Esophagus (tissue), 2 donors: Measurements from ENCODE around the gene MAGED4B. TPM values are rescaled to one million over a fixed set of nuclear protein-coding genes. Genes with fewer than 3 reads are reported as not detected.

Experiments used
- polyA plus RNA-seq, 2 donors: library from polyadenylated mRNA; stranded (reverse); fragments of 200-250 nt; gene quantifications; one replicate each; pipeline ENCODE4 v1.2.3, GENCODE V29; 2013
- donor health status: healthy with polysubstance abuse.
- donor health status: Bipolar disorder and iron deficiency.

The MAGED4B gene
- polyA plus RNA-seq, 2 donors = 1.7 to 3.8 TPM

Other genes with a start within 250 kb of the MAGED4B start
- 10 to 100 TPM in 1 of 2 donors, 1 to 10 TPM in 1; 8.5 to 18.3 TPM for gene MAGED1, start 175.6 kb downstream of the MAGED4B start, polyA plus RNA-seq
- 1 to 10 TPM; 1.5 to 2.1 TPM for gene MAGED4, start 115.7 kb upstream of the MAGED4B start, polyA plus RNA-seq